ENCODE results near the gene ATP10A. TPM values are rescaled to one million over a fixed set of nuclear protein-coding genes. Genes with fewer than 3 reads are reported as not detected.

The ATP10A gene
- total and polyA plus RNA-seq, 5 experiments from 2014 or later = 5.2 to 59.1 (median 18.1) TPM

DNA sequence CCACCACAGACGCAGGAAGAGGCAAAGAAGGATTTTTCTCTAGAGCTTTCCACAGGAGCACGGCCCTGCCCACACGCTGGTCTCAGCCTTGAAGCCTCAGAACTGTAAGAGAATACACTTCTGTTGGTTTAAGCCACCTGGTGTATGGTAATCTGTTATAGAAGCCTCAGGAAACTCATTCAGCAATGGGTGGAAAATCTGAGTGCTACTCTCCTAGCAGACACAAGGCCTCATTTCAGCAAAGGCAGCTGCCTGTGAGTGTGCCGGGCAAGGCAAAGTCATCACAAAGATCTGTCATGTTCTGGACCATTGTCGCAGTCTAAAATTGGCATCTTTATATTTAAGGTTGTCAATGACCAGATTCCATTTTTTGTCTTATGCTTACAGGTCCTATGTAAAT lies 31.0 kb downstream of the ATP10A start:
- ATAC-seq (no peak), DNase-seq (no peak)
- H3K4me3 Mint-ChIP-seq = peak overlapping the region in 2 of 10 donors; percentile 3 to 50
- POLR2A ChIA-PET = no interaction called here
- peaks cover 5 to 31% (median 21%) of the 10 kb centered on the region in 3 donors for H3K36me3 Mint-ChIP-seq
- peaks cover 0 to under 1% (median 0%) of the 10 kb centered on the region in 5 donors for H3K27me3 Mint-ChIP-seq
- peak overlapping the region in 6 of 10 donors; percentile 9 to 76 (median 46) for H3K27ac Mint-ChIP-seq
- peaks cover 29 to 68% (median 51%) of the 10 kb centered on the region in 4 donors for H3K4me1 Mint-ChIP-seq
- H3K9me3 Mint-ChIP-seq = peaks cover 4 to 13% (median 5%) of the 10 kb centered on the region in 9 donors

DNA sequence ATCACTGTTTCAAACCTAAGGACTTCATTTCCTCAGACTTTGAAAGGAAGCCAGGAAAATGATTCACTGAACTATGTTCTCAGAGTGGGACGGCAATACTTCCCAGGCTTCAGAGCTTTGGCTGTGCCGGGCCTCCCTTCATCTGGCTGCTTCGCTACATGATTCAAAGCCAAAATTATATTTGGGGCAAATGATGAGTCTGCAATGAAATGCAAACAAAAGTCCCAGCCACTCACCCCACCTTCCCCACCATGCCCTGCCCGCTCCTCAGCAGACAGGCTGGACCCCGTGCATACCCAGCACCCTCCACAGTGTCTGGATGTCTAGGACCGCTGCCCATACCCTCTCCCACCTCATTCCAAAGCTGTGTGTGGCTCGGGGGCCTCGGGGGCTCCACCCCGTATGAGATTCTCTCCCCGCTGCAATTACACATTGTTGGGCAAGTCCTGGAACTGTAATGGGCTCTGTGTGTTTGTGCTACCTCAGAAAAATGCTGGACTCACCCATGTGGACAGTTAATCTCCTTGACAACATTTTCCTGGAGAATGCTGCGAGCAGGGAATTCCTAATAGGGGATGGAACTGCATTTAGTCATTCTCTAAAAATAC lies 32.2 kb downstream of the ATP10A start:
- POLR2A ChIA-PET = no interaction called here

DNA sequence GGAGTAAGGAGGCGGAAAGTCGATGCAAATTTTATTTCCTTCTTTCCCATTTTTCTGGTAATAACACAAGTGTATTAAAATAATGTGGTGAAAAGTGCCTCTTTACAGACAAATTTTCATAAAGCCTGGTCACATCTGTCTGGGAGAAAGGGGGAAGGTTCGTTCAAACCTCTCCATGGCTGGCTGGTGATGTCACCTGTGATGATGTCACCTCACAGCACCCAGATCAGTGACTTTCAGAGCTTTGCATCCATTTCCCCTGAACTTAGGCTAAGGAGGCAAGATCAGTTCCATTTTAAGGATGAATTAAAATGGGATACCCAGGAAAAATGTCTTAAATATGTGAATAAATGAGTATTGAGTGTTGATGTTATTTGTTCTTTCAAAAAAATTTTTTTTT lies 34.1 kb downstream of the ATP10A start:
- Mint-ChIP-seq H3K36me3 (peaks cover 21 to 52% (median 37%) of the 10 kb centered on the region in 3 donors), H3K4me1 (peaks cover 35 to 75% (median 55%) of the 10 kb centered on the region in 4 donors), H3K27me3 (no peaks in the 10 kb centered on the region), H3K9me3 (peaks cover 5 to 26% (median 18%) of the 10 kb centered on the region in 9 donors), H3K4me3 (no peak overlapping the region), H3K27ac (peak overlapping the region in 4 of 10 donors; percentile 27 to 48 (median 34))
- no peak for ATAC-seq
- POLR2A ChIA-PET = interaction anchor here (0.8 to 1.7 kb wide), 2 partner anchors 18 to 33 kb away, joined by 3 to 5 read pairs; no protein-coding TSS in a partner anchor
- DNase-seq = no peak

More for the DNA sequence above, 32.2 kb downstream of the ATP10A start:
- no peaks in the 10 kb centered on the region for H3K27me3 Mint-ChIP-seq
- ATAC-seq (no peak), DNase-seq (no peak)
- H3K27ac Mint-ChIP-seq = peak overlapping the region in 4 of 10 donors; percentile 11 to 57 (median 54)
- peaks cover 13 to 40% (median 30%) of the 10 kb centered on the region in 3 donors for H3K36me3 Mint-ChIP-seq
- H3K9me3 Mint-ChIP-seq = peaks cover 5 to 18% (median 12%) of the 10 kb centered on the region in 9 donors
- H3K4me1 Mint-ChIP-seq = peaks cover 29 to 64% (median 45%) of the 10 kb centered on the region in 4 donors
- H3K4me3 Mint-ChIP-seq = no peak overlapping the region

DNA sequence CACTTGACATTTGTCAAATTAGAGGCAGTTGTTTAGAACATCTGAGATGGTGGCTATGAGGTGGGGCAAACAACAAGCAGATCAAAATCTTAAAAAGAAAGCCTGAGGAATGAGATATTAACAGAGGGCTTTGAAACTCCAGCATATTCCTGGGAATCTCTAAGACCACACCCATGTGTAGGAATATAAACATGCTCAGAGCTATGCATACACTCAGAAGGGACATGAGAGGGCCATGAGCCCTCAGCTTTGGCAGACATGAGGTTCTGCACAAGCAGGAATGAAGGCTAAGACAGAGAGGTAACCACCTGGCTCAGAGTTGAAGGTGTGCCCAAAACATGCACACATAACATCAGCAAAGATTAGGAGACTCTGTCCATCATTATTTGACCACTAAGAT lies 37.9 kb downstream of the ATP10A start:
- no peaks in the 10 kb centered on the region for H3K27me3 Mint-ChIP-seq
- peaks cover 21 to 45% (median 37%) of the 10 kb centered on the region in 3 donors for H3K36me3 Mint-ChIP-seq
- POLR2A ChIA-PET = no interaction called here
- H3K4me1 Mint-ChIP-seq = peaks cover 34 to 76% (median 58%) of the 10 kb centered on the region in 4 donors
- no peak for DNase-seq
- H3K9me3 Mint-ChIP-seq = peaks cover 5 to 26% (median 18%) of the 10 kb centered on the region in 9 donors
- H3K27ac Mint-ChIP-seq = peak overlapping the region in 3 of 10 donors; percentile 5 to 71 (median 57)
- ATAC-seq = no peak
- H3K4me3 Mint-ChIP-seq = no peak overlapping the region

DNA sequence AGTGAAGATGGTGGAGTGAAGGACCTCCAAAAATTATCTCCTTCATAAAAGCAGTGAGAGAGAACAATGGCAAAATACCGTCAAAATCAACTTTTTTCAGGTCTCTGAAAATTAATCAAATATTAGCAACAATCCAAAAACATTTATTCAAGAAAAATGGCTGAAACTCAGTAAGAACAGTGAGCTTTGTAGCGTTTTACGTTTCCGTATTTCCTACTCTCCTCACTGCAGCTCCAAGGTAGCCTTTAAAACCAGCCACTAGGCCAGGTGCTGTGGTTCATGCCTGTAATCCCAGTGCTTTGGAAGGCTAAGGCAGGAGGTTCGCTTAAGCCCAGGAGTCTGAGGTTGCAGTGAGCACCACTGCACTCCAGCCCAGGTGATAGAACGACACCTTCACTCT lies 38.5 kb downstream of the ATP10A start:
- no peak for ATAC-seq
- Mint-ChIP-seq H3K9me3 (peaks cover 5 to 26% (median 18%) of the 10 kb centered on the region in 9 donors), H3K4me3 (peak overlapping the region in 1 of 10 donors; percentile 25), H3K27me3 (no peaks in the 10 kb centered on the region), H3K27ac (peak overlapping the region in 1 of 10 donors; percentile 16), H3K36me3 (peaks cover 21 to 43% (median 33%) of the 10 kb centered on the region in 3 donors), H3K4me1 (peaks cover 31 to 74% (median 59%) of the 10 kb centered on the region in 4 donors)
- POLR2A ChIA-PET = no interaction called here
- DNase-seq = no peak

DNA sequence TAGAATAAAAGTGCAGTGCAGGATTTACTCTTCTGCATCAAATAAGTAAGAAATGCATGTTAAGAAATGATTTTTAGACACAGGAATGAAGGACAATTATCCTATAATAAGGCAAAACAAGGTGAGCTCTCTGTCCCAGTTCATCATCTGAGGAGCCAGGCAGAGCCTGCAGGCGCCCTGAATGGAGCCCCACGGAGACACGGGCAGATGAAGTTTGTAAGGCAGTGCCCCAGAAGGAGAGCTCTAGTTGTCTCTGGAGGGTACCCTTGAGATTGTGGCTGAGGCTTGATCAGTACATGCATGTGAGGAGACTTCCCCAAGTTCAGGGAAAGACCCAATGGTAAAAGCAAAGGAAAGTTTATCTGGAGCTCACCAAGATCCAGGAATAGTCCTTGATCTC lies 50.3 kb downstream of the ATP10A start:
- POLR2A ChIA-PET = interaction anchor here (0.9 to 7.9 kb wide), 3 partner anchors 34 to 92 kb away, joined by 3 to 68 read pairs (median 3); partner anchors contain the start of gene ATP10A
- H3K27ac Mint-ChIP-seq = peak overlapping the region; percentile 47 to 98 (median 81)
- no peaks in the 10 kb centered on the region for H3K9me3 Mint-ChIP-seq
- peaks cover 0 to 3% (median 0%) of the 10 kb centered on the region in 3 donors for H3K36me3 Mint-ChIP-seq
- ATAC-seq = no peak
- DNase-seq = no peak
- H3K4me1 Mint-ChIP-seq = peaks cover 41 to 66% (median 64%) of the 10 kb centered on the region in 4 donors
- peak overlapping the region in 8 of 10 donors; percentile 3 to 81 (median 72) for H3K4me3 Mint-ChIP-seq
- H3K27me3 Mint-ChIP-seq = no peaks in the 10 kb centered on the region

DNA sequence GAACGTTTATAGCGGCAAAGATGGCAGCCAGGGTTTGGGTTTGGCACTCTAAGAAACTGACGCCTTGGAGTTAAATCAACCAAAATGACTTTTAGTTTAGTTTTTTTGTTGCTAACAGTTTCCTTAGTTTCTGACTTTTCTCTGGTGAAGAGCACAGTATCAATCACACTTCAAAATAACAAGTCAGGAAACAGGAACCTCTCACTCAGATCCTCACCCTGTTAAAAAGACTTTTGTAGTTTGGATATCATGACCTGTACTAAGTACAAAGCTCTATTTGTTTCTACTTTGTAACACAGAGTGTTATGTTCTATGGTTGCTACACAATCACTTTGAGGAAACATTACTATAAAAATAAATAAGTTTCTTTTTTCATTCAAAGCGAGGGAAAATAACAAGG lies 51.1 kb downstream of the ATP10A start:
- ATAC-seq = peak; percentile 60 to 78
- Mint-ChIP-seq H3K4me3 (peak overlapping the region; percentile 58 to 91 (median 78)), H3K27ac (peak overlapping the region; percentile 47 to 98 (median 86)), H3K9me3 (no peaks in the 10 kb centered on the region), H3K4me1 (peaks cover 41 to 68% (median 63%) of the 10 kb centered on the region in 4 donors), H3K36me3 (peaks cover 0 to 6% (median 0%) of the 10 kb centered on the region in 3 donors), H3K27me3 (no peaks in the 10 kb centered on the region)
- DNase-seq = peak in 2 of 10 donors; percentile 41 to 62
- POLR2A ChIA-PET = interaction anchor here (0.9 to 7.9 kb wide), 3 partner anchors 16 to 49 kb away, joined by 3 to 68 read pairs (median 3); partner anchors contain the start of gene ATP10A

DNA sequence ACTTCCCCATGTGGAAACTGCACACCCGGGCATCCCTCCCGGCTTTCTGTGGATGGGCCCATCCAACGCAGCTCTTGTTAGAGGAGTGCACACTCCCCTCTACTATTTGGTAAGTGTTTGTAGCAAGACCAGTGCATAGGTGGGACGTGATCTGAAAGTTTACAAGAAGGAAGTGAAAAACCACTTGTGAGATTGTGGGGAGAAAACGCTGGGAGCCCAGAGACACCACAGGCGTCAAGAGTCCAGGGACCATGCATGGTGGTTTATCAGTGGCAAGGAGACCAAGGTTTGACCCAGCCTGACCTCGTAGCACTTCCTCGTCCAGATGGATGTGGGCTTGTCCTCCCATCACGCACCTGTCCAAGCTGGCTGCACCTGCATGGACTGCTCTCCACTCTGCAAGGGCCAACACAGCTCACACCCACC lies 51.6 kb downstream of the ATP10A start:
- H3K36me3 Mint-ChIP-seq = peaks cover 0 to 6% (median 0%) of the 10 kb centered on the region in 3 donors

DNA sequence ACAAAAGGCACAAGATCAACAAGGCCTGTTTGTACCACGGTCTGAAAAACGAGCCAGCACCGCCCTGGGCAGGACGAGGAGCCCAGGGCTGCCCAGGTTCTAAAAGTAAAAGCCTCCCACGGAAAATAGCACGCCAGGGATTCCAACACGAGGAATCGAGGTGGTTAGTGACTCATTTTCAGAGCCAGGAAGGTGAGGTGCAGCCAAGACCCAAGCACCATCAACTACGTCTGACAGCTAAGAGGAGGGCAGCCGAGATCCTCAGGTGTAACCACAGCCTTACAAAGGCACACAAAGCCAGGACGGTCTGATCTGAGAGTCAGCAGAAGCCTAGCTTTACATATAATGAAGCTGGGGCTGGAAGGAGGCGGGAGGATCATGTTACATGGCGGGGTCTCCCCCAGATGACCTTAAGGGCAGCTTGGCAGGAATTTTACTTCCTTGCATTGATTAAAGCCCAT lies 52.5 kb downstream of the ATP10A start:
- Mint-ChIP-seq H3K27ac (peak overlapping the region; percentile 47 to 98 (median 90)), H3K9me3 (no peaks in the 10 kb centered on the region), H3K36me3 (peaks cover 0 to 6% (median 0%) of the 10 kb centered on the region in 3 donors), H3K4me3 (peak overlapping the region; percentile 66 to 91 (median 78)), H3K4me1 (peaks cover 46 to 79% (median 76%) of the 10 kb centered on the region in 4 donors), H3K27me3 (no peaks in the 10 kb centered on the region)
- POLR2A ChIA-PET = interaction anchor here (0.7 to 7.9 kb wide), 4 partner anchors 42 to 93 kb away, joined by 3 to 68 read pairs (median 3); partner anchors contain the start of gene ATP10A
- peak in 5 of 10 donors; percentile 14 to 50 (median 34) for DNase-seq
- peak; percentile 73 to 76 for ATAC-seq

More for the DNA sequence above, 51.6 kb downstream of the ATP10A start:
- H3K27me3 Mint-ChIP-seq = no peaks in the 10 kb centered on the region
- POLR2A ChIA-PET = interaction anchor here (0.7 to 7.9 kb wide), 5 partner anchors 16 to 92 kb away, joined by 3 to 68 read pairs (median 3); partner anchors contain the start of gene ATP10A
- ATAC-seq (peak; percentile 43 to 48), DNase-seq (peak in 3 of 10 donors; percentile 21 to 32 (median 25))
- H3K4me1 Mint-ChIP-seq = peaks cover 43 to 72% (median 68%) of the 10 kb centered on the region in 4 donors
- H3K27ac Mint-ChIP-seq = peak overlapping the region; percentile 47 to 98 (median 88)
- no peaks in the 10 kb centered on the region for H3K9me3 Mint-ChIP-seq
- peak overlapping the region; percentile 61 to 91 (median 78) for H3K4me3 Mint-ChIP-seq

DNA sequence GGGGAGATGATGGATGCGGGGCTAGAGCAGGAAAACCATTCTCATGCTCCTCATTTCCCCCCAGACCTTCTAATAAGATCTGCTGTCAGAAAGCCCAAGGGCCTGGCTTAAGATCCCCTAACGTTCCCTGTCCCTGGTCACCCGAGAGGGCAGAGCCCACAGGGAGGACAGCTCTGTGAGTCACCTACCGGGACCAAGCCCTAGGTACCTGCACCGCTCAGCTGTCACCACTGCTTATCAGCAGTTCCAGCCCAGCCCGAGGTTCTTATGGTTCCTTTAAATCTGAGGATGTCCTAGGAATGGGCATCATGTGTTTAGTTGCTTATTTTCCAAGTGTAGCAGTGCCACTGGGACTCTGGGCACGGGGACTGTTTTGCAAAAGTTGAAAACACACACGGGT lies 53.0 kb downstream of the ATP10A start:
- Mint-ChIP-seq H3K27ac (peak overlapping the region in 8 of 10 donors; percentile 47 to 98 (median 92)), H3K9me3 (no peaks in the 10 kb centered on the region), H3K36me3 (peaks cover 0 to 6% (median 0%) of the 10 kb centered on the region in 3 donors), H3K27me3 (no peaks in the 10 kb centered on the region), H3K4me1 (peaks cover 43 to 81% (median 77%) of the 10 kb centered on the region in 4 donors), H3K4me3 (peak overlapping the region in 4 of 10 donors; percentile 77 to 91 (median 80))
- DNase-seq (no peak), ATAC-seq (no peak)
- POLR2A ChIA-PET = interaction anchor here (0.7 to 7.9 kb wide), 3 partner anchors 37 to 94 kb away, joined by 3 to 68 read pairs (median 3); partner anchors contain the start of gene ATP10A

DNA sequence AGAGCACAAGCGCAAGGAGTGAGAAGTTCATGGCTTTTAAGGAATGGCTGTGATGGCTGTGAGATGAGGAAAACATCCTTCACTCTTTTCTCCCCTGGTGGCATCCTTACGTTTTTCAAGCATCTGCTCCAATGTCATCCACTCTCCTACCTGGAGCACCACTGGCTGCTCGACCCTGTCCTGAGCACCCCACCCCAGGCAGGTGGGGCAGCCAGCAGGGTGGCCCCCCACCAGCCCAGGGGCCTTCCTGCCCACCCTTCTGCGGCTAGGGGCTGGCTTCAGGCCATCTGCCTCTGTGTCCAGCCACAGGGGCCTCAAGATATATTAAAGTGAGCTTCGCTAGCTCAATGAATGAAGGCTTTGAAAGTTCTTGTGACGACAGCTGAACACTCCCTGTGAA lies 56.1 kb downstream of the ATP10A start:
- ATAC-seq = no peak
- no peak overlapping the region for H3K4me3 Mint-ChIP-seq
- POLR2A ChIA-PET = interaction anchor here (0.8 to 7.9 kb wide), 2 partner anchors 11 to 54 kb away, joined by 4 to 68 read pairs; partner anchors contain the start of gene ATP10A
- peaks cover 0 to 9% (median 0%) of the 10 kb centered on the region in 3 donors for H3K36me3 Mint-ChIP-seq
- H3K27me3 Mint-ChIP-seq = no peaks in the 10 kb centered on the region
- no peak for DNase-seq
- peak overlapping the region in 5 of 10 donors; percentile 59 to 79 (median 60) for H3K27ac Mint-ChIP-seq
- H3K4me1 Mint-ChIP-seq = peaks cover 24 to 57% (median 51%) of the 10 kb centered on the region in 4 donors
- H3K9me3 Mint-ChIP-seq = no peaks in the 10 kb centered on the region

DNA sequence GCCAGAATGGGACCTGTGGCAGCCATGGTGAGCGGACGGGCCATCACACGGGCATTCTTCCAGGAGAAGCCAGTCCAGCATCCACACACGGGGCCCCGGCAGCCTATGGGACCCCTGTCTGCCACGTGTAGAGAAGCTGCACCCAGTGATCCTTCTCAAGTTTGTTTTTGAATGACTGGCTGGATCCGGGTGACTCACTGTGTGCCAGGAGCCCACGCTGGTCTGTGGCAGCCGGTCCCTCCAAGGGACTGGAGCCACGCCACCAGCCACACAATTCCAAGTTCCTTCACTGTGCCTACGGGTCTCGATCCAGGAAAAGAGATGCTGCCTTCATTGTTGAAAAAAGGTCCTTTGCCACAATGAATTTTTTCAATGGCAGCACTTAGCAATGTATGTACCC lies 58.1 kb downstream of the ATP10A start:
- Mint-ChIP-seq H3K9me3 (no peaks in the 10 kb centered on the region), H3K4me3 (no peak overlapping the region), H3K36me3 (peaks cover 0 to 9% (median 0%) of the 10 kb centered on the region in 3 donors), H3K27ac (no peak overlapping the region), H3K27me3 (no peaks in the 10 kb centered on the region), H3K4me1 (peaks cover 18 to 55% (median 46%) of the 10 kb centered on the region in 4 donors)
- DNase-seq = no peak
- ATAC-seq = no peak
- POLR2A ChIA-PET = no interaction called here

Data from naive thymus-derived CD8-positive, alpha-beta T cell (primary cell).